Measurements from ENCODE around the gene PTPN5. TPM values are rescaled to one million over a fixed set of nuclear protein-coding genes. Genes with fewer than 3 reads are reported as not detected.
"Not testable (repeated sequence)": the region's sequence is repeated elsewhere in the genome, so short reads cannot be mapped to it uniquely, and the experiment has no call there.

Gene PTPN5
- total RNA-seq, 1 experiment from 2014 or later: not detected

DNA sequence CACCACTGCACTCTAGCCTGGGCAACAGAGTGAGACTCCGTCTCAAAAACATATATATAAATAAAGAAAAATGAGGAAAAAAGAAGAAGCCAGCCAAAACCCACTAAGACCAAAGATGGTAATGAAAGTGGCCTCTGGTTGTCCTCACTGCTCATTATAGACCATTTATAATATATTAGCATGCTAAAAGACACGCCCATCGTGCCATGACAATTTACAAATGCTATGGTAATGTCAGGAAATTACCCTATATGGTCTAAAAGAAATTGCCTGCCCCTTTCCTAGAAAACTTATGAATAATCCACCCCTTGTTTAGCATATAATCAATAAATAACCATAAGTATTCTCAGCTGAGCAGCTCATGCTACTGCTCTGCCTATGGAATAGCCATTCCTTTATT lies 109.1 kb downstream of the PTPN5 start:
- Histone ChIP-seq H3K4me3 (replicated peaks in 1 of 2; ENCODE audit: low read depth in 1 of 2, low read length in 2 of 2) (no peak overlapping the region), H3K9me3 (ENCODE audit: control insufficient read depth in 1 of 2, insufficient read depth in 1 of 2, low read depth in 1 of 2, low read length in 2 of 2) (no peaks in the 10 kb centered on the region), H3K27me3 (ENCODE audit: insufficient read depth, low read length) (no peaks in the 10 kb centered on the region), H3K4me1 (ENCODE audit: control insufficient read depth in 1 of 2, insufficient read depth in 2 of 2, low read length in 2 of 2) (peaks cover 0 to 5% of the 10 kb centered on the region in 2 experiments; a peak in 1 of 4 replicates), H3K36me3 (ENCODE audit: control insufficient read depth in 1 of 2, insufficient read depth in 2 of 2, low read length in 2 of 2) (no peaks in the 10 kb centered on the region), H3K4me2 (ENCODE audit: low read length) (no peak overlapping the region), H3K9me2 (ENCODE audit: insufficient read depth) (no peaks in the 10 kb centered on the region), H3K9ac (ENCODE audit: low read length) (no peak overlapping the region), H3K27ac (ENCODE audit: low read depth, low read length) (no peak overlapping the region), H2AFZ (ENCODE audit: low read depth, low read length, poor library complexity, severe bottlenecking) (no peak overlapping the region), H4K20me1 (ENCODE audit: insufficient read depth) (no peaks in the 10 kb centered on the region), H3K79me2 (ENCODE audit: insufficient read depth, low read length) (no peaks in the 10 kb centered on the region)
- RAD21 ChIA-PET (ENCODE audit: low non-redundant PET in 1 of 2, low total read pairs in 2 of 2, uncharacterized antibody in 2 of 2, unreplicated experiment in 2 of 2): no interaction called here
- no peak for TF ChIP-seq ATF3 (IDR thresholded peaks at IDR 0.05)
- TF ChIP-seq FOSL1 (IDR thresholded peaks at IDR 0.05; ENCODE audit: low read depth): no peak
- no peak for TF ChIP-seq EZH2phosphoT487 (IDR thresholded peaks at IDR 0.05; ENCODE audit: borderline replicate concordance)
- no peak for TF ChIP-seq CEBPB (IDR thresholded peaks at IDR 0.05; ENCODE audit: low read depth)
- no peak for TF ChIP-seq CBX3 (IDR thresholded peaks at IDR 0.05; ENCODE audit: low read depth)
- TF ChIP-seq TCF7L2 (IDR thresholded peaks at IDR 0.05; ENCODE audit: borderline replicate concordance, extremely low read depth, insufficient read depth, insufficient read length): no peak
- no TSS peak for BruUV-seq (replicated peaks)
- POLR2A ChIA-PET: no interaction called here
- intact Hi-C loops (cut with micrococcal nuclease): no loop called here
- CTCF ChIA-PET: no interaction called here
- no peak for ATAC-seq
- no peak for DNase-seq (ENCODE audit: low read depth, low spot score)

DNA sequence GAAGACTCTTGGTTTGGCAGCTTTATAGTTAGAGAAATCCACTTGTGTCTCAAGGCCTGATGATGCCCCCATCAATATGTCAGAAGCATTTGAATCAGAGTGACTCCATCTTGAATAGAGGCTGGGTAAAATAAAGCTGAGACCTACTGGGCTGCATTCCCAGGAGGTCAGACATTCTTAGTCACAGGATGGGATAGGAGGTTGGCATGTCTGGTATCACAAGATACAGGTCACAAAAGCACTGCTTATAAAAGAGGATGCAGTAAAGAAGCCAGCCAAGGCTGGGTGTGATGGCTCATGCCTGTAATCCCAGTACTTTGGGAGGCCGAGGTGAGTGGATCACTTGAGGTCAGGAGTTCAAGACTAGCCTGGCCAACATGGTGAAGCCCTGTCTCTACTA lies 109.6 kb downstream of the PTPN5 start:
- H3K4me3 ChIP-seq (replicated peaks in 1 of 2; ENCODE audit: low read depth in 1 of 2, low read length in 2 of 2); RAD21 ChIA-PET (ENCODE audit: low non-redundant PET in 1 of 2, low total read pairs in 2 of 2, uncharacterized antibody in 2 of 2, unreplicated experiment in 2 of 2); H2AFZ ChIP-seq (ENCODE audit: low read depth, low read length, poor library complexity, severe bottlenecking); H3K4me1 ChIP-seq (ENCODE audit: control insufficient read depth in 1 of 2, insufficient read depth in 2 of 2, low read length in 2 of 2); H3K9me2 ChIP-seq (ENCODE audit: insufficient read depth); CTCF ChIA-PET; intact Hi-C loops (cut with micrococcal nuclease); POLR2A ChIA-PET; BruUV-seq (replicated peaks); DNase-seq (ENCODE audit: low read depth, low spot score); H3K27ac ChIP-seq (ENCODE audit: low read depth, low read length); H3K36me3 ChIP-seq (ENCODE audit: control insufficient read depth in 1 of 2, insufficient read depth in 2 of 2, low read length in 2 of 2); ATAC-seq; H3K4me2 ChIP-seq (ENCODE audit: low read length); H3K79me2 ChIP-seq (ENCODE audit: insufficient read depth, low read length); H4K20me1 ChIP-seq (ENCODE audit: insufficient read depth); H3K9me3 ChIP-seq (ENCODE audit: control insufficient read depth in 1 of 2, insufficient read depth in 1 of 2, low read depth in 1 of 2, low read length in 2 of 2); H3K27me3 ChIP-seq (ENCODE audit: insufficient read depth, low read length); H3K9ac ChIP-seq (ENCODE audit: low read length): not testable (repeated sequence)

Other genes with a start within 250 kb of the PTPN5 start
- 13.7 TPM for gene UEVLD, start 203.1 kb downstream of the PTPN5 start, total RNA-seq (2021; ENCODE audit: unreplicated experiment)
- 3.2 TPM for gene MISFA, start 192.0 kb downstream of the PTPN5 start, total RNA-seq (2021; ENCODE audit: unreplicated experiment)
- gene SPTY2D1, start 157.5 kb downstream of the PTPN5 start, total RNA-seq (2021; ENCODE audit: unreplicated experiment): 19.7 TPM
- gene TMEM86A, start 93.0 kb downstream of the PTPN5 start, total RNA-seq (2021; ENCODE audit: unreplicated experiment): 2.0 TPM
- not detected for gene IGSF22, start 65.6 kb downstream of the PTPN5 start, total RNA-seq (2021; ENCODE audit: unreplicated experiment)
- not detected for gene MRGPRX1, start 147.6 kb upstream of the PTPN5 start, total RNA-seq (2021; ENCODE audit: unreplicated experiment)